ENCODE measurements around the gene USP6. TPM values are rescaled to one million over a fixed set of nuclear protein-coding genes. Genes with fewer than 3 reads are reported as not detected.

Gene USP6
- total and polyA plus RNA-seq, 2 of the 13 experiments (the other 11 are each of a cell fraction or from before 2014, with no cell fraction given): 0.04 TPM; not detected in 1

GRCh38 chr17:5111402-5112204 lies 4.2 kb upstream of the USP6 start, which contains the start of gene ZNF232 (continued):
- TF ChIP-seq DBP (CRISPR knock-in tag; IDR thresholded peaks at IDR 0.05; ENCODE audit: not compliant biosample characterization) (no peak), ZMAT5 (CRISPR knock-in tag; IDR thresholded peaks at IDR 0.05; ENCODE audit: borderline replicate concordance, low read depth) (no peak), ZNF101 (CRISPR knock-in tag; IDR thresholded peaks at IDR 0.05; ENCODE audit: borderline replicate concordance, low read depth) (no peak), ARNTL (CRISPR knock-in tag; IDR thresholded peaks at IDR 0.05) (no peak; the same call in 1 of the 2 replicates), ZSCAN29 (CRISPR knock-in tag; conservative IDR thresholded peaks at IDR 0.05) (0 out of 2 replicates have a peak, but pooled peaks have one; percentile 45), ZNF543 (CRISPR knock-in tag; IDR thresholded peaks at IDR 0.05) (peak; percentile 19; the same call in 1 of the 2 replicates), ZNF326 (CRISPR knock-in tag; IDR thresholded peaks at IDR 0.05; ENCODE audit: borderline replicate concordance) (no peak), REL (CRISPR knock-in tag; conservative IDR thresholded peaks at IDR 0.05) (peak; percentile 53; the same call in 1 of the 2 replicates), PRDM15 (CRISPR knock-in tag; IDR thresholded peaks at IDR 0.05) (peak; percentile 91)
- TF ChIP-seq, protein P1, sequence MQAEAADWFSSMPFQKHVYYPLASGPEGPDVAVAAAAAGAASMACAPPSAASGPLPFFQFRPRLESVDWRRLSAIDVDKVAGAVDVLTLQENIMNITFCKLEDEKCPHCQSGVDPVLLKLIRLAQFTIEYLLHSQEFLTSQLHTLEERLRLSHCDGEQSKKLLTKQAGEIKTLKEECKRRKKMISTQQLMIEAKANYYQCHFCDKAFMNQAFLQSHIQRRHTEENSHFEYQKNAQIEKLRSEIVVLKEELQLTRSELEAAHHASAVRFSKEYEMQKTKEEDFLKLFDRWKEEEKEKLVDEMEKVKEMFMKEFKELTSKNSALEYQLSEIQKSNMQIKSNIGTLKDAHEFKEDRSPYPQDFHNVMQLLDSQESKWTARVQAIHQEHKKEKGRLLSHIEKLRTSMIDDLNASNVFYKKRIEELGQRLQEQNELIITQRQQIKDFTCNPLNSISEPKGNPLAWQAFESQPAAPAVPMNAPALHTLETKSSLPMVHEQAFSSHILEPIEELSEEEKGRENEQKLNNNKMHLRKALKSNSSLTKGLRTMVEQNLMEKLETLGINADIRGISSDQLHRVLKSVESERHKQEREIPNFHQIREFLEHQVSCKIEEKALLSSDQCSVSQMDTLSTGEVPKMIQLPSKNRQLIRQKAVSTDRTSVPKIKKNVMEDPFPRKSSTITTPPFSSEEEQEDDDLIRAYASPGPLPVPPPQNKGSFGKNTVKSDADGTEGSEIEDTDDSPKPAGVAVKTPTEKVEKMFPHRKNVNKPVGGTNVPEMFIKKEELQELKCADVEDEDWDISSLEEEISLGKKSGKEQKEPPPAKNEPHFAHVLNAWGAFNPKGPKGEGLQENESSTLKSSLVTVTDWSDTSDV (CRISPR knock-in tag; IDR thresholded peaks at IDR 0.05): no peak; the same call in 1 of the 2 replicates
- TF ChIP-seq, protein P2, sequence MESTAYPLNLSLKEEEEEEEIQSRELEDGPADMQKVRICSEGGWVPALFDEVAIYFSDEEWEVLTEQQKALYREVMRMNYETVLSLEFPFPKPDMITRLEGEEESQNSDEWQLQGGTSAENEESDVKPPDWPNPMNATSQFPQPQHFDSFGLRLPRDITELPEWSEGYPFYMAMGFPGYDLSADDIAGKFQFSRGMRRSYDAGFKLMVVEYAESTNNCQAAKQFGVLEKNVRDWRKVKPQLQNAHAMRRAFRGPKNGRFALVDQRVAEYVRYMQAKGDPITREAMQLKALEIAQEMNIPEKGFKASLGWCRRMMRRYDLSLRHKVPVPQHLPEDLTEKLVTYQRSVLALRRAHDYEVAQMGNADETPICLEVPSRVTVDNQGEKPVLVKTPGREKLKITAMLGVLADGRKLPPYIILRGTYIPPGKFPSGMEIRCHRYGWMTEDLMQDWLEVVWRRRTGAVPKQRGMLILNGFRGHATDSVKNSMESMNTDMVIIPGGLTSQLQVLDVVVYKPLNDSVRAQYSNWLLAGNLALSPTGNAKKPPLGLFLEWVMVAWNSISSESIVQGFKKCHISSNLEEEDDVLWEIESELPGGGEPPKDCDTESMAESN (CRISPR knock-in tag; conservative IDR thresholded peaks at IDR 0.05): peak; percentile 86
- TF ChIP-seq, protein P3, sequence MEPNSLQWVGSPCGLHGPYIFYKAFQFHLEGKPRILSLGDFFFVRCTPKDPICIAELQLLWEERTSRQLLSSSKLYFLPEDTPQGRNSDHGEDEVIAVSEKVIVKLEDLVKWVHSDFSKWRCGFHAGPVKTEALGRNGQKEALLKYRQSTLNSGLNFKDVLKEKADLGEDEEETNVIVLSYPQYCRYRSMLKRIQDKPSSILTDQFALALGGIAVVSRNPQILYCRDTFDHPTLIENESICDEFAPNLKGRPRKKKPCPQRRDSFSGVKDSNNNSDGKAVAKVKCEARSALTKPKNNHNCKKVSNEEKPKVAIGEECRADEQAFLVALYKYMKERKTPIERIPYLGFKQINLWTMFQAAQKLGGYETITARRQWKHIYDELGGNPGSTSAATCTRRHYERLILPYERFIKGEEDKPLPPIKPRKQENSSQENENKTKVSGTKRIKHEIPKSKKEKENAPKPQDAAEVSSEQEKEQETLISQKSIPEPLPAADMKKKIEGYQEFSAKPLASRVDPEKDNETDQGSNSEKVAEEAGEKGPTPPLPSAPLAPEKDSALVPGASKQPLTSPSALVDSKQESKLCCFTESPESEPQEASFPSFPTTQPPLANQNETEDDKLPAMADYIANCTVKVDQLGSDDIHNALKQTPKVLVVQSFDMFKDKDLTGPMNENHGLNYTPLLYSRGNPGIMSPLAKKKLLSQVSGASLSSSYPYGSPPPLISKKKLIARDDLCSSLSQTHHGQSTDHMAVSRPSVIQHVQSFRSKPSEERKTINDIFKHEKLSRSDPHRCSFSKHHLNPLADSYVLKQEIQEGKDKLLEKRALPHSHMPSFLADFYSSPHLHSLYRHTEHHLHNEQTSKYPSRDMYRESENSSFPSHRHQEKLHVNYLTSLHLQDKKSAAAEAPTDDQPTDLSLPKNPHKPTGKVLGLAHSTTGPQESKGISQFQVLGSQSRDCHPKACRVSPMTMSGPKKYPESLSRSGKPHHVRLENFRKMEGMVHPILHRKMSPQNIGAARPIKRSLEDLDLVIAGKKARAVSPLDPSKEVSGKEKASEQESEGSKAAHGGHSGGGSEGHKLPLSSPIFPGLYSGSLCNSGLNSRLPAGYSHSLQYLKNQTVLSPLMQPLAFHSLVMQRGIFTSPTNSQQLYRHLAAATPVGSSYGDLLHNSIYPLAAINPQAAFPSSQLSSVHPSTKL (CRISPR knock-in tag; IDR thresholded peaks at IDR 0.05): peak; percentile 68

Measured in HepG2 (cell line).